ENCODE data around the gene PCSK1. TPM values are rescaled to one million over a fixed set of nuclear protein-coding genes. Genes with fewer than 3 reads are reported as not detected.

The PCSK1 gene
- total RNA-seq, 1 experiment from 2014 or later = 4.5 TPM

- TF ChIP-seq ZNF232 (CRISPR knock-in tag; IDR thresholded peaks at IDR 0.05) (no peak), ATF2 (CRISPR knock-in tag; IDR thresholded peaks at IDR 0.05; ENCODE audit: borderline replicate concordance, low read depth) (no peak), RELA (CRISPR knock-in tag; IDR thresholded peaks at IDR 0.05; ENCODE audit: borderline replicate concordance) (no peak)
These were observed 37.7 kb upstream of the PCSK1 start (continued) for GRCh38 chr5:96470785-96471184.

- Mint-ChIP-seq H3K4me3 (no peak overlapping the region), H3K27me3 (ENCODE audit: low read depth) (no peaks in the 10 kb centered on the region), H3K27ac (no peak overlapping the region), H3K36me3 (no peaks in the 10 kb centered on the region), H3K9me3 (no peaks in the 10 kb centered on the region), H3K4me1 (peaks cover 19% of the 10 kb centered on the region)
- DNase-seq (ENCODE audit: low spot score) (no peak), ATAC-seq (no peak)
- CTCF ChIA-PET = no interaction called here
- TF ChIP-seq SOX15 (CRISPR knock-in tag; IDR thresholded peaks at IDR 0.05) (no peak), MXD4 (CRISPR knock-in tag; IDR thresholded peaks at IDR 0.05; ENCODE audit: borderline replicate concordance) (no peak), IRF1 (CRISPR knock-in tag; IDR thresholded peaks at IDR 0.05) (no peak), EMX1 (CRISPR knock-in tag; IDR thresholded peaks at IDR 0.05) (no peak), ZNF532 (CRISPR knock-in tag; IDR thresholded peaks at IDR 0.05; ENCODE audit: borderline replicate concordance) (no peak)
- TF ChIP-seq, protein P1, sequence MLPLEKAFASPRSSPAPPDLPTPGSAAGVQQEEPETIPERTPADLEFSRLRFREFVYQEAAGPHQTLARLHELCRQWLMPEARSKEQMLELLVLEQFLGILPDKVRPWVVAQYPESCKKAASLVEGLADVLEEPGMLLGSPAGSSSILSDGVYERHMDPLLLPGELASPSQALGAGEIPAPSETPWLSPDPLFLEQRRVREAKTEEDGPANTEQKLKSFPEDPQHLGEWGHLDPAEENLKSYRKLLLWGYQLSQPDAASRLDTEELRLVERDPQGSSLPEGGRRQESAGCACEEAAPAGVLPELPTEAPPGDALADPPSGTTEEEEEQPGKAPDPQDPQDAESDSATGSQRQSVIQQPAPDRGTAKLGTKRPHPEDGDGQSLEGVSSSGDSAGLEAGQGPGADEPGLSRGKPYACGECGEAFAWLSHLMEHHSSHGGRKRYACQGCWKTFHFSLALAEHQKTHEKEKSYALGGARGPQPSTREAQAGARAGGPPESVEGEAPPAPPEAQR (CRISPR knock-in tag; IDR thresholded peaks at IDR 0.05) = no peak
- POLR2A ChIA-PET = no interaction called here
These were observed 35.9 kb upstream of the PCSK1 start for GRCh38 chr5:96468956-96469355.

DNA sequence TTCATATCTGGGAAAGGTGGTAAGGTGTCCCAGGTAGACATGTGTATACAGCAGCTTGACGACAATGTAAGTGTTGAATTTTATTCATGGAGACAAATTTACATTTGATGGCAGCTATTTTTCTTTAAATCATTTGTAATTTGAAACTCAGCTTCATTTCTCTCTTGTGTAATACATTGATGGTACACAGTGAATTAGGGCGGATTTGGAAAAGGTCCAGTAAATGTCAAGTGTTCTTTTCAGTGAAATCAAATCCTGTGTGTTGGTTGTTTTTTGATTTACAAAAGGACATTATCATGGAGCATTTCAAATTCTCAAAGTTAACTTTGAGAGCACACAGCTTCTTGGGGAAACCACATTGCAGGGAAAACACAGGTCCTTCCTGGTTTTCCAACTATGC lies 30.0 kb upstream of the PCSK1 start:
- H3K4me1 Mint-ChIP-seq = peaks cover 19% of the 10 kb centered on the region
- DNase-seq (ENCODE audit: low spot score) (no peak), ATAC-seq (no peak)
- no peaks in the 10 kb centered on the region for H3K27me3 Mint-ChIP-seq (ENCODE audit: low read depth)
- no peak overlapping the region for H3K27ac Mint-ChIP-seq
- ChIA-PET POLR2A (no interaction called here), CTCF (no interaction called here)
- H3K4me3 Mint-ChIP-seq = no peak overlapping the region
- no peaks in the 10 kb centered on the region for H3K36me3 Mint-ChIP-seq
- no peaks in the 10 kb centered on the region for H3K9me3 Mint-ChIP-seq
- TF ChIP-seq, protein P2, sequence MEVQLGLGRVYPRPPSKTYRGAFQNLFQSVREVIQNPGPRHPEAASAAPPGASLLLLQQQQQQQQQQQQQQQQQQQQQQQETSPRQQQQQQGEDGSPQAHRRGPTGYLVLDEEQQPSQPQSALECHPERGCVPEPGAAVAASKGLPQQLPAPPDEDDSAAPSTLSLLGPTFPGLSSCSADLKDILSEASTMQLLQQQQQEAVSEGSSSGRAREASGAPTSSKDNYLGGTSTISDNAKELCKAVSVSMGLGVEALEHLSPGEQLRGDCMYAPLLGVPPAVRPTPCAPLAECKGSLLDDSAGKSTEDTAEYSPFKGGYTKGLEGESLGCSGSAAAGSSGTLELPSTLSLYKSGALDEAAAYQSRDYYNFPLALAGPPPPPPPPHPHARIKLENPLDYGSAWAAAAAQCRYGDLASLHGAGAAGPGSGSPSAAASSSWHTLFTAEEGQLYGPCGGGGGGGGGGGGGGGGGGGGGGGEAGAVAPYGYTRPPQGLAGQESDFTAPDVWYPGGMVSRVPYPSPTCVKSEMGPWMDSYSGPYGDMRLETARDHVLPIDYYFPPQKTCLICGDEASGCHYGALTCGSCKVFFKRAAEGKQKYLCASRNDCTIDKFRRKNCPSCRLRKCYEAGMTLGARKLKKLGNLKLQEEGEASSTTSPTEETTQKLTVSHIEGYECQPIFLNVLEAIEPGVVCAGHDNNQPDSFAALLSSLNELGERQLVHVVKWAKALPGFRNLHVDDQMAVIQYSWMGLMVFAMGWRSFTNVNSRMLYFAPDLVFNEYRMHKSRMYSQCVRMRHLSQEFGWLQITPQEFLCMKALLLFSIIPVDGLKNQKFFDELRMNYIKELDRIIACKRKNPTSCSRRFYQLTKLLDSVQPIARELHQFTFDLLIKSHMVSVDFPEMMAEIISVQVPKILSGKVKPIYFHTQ (CRISPR knock-in tag; IDR thresholded peaks at IDR 0.05) = no peak
- TF ChIP-seq JAZF1 (CRISPR knock-in tag; IDR thresholded peaks at IDR 0.05) (no peak), IRF2 (CRISPR knock-in tag; IDR thresholded peaks at IDR 0.05; ENCODE audit: borderline replicate concordance, low read depth) (no peak), PRRX2 (CRISPR knock-in tag; IDR thresholded peaks at IDR 0.05) (no peak), SOX15 (CRISPR knock-in tag; IDR thresholded peaks at IDR 0.05) (no peak), CBFB (CRISPR knock-in tag; IDR thresholded peaks at IDR 0.05; ENCODE audit: low read depth) (no peak), SMAD3 (CRISPR knock-in tag; IDR thresholded peaks at IDR 0.05; ENCODE audit: borderline replicate concordance) (no peak), ZNF671 (CRISPR knock-in tag; IDR thresholded peaks at IDR 0.05) (no peak), GRHL2 (CRISPR knock-in tag; IDR thresholded peaks at IDR 0.05; ENCODE audit: insufficient replicate concordance, severe bottlenecking) (no peak), JUN (CRISPR knock-in tag; IDR thresholded peaks at IDR 0.05) (no peak), MAX (CRISPR knock-in tag; IDR thresholded peaks at IDR 0.05) (no peak)
- TF ChIP-seq, protein P3, sequence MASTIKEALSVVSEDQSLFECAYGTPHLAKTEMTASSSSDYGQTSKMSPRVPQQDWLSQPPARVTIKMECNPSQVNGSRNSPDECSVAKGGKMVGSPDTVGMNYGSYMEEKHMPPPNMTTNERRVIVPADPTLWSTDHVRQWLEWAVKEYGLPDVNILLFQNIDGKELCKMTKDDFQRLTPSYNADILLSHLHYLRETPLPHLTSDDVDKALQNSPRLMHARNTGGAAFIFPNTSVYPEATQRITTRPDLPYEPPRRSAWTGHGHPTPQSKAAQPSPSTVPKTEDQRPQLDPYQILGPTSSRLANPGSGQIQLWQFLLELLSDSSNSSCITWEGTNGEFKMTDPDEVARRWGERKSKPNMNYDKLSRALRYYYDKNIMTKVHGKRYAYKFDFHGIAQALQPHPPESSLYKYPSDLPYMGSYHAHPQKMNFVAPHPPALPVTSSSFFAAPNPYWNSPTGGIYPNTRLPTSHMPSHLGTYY (CRISPR knock-in tag; IDR thresholded peaks at IDR 0.05) = no peak

Measured in WTC11 (cell line).